Keratinocyte (primary cell): ENCODE results near the gene SND1. TPM values are rescaled to one million over a fixed set of nuclear protein-coding genes. Genes with fewer than 3 reads are reported as not detected.

ENCODE experiments used
- DNase-seq: peaks from one replicate; pipeline ENCODE4 v3.0.0-alpha.2; 2011; ENCODE audit warnings: low read depth, missing footprints, low spot score
- FAIRE-seq: peaks from 2 replicates; lab custom pipeline; 2011; peaks lifted over from hg19 to GRCh38; lab: Jason Lieb, UNC
- H2AFZ ChIP-seq: 2 replicates; pipeline ENCODE4 v1.6.0; 2012; ENCODE audit warnings: low read length, control low read depth, inconsistent platforms; ENCODE audit not compliant: control insufficient read depth
- H3K27ac ChIP-seq: 2 replicates; pipeline ENCODE4 v1.5.1; 2011; ENCODE audit warnings: low read length; ENCODE audit not compliant: control insufficient read depth, insufficient read depth
- H3K27me3 ChIP-seq: 3 replicates; pipeline ENCODE4 v1.6.0; 2011; ENCODE audit warnings: low read length; ENCODE audit not compliant: control insufficient read depth, insufficient read depth; ENCODE audit errors: extremely low read depth
- H3K36me3 ChIP-seq, 2 experiments: 2 replicates in 1 of 2; 3 replicates in 1 of 2; pipeline ENCODE4 v1.5.1; 2011; ENCODE audit warnings: low read length in 2 of 2, mild to moderate bottlenecking in 1 of 2; ENCODE audit not compliant: control insufficient read depth in 2 of 2, insufficient read depth in 2 of 2; ENCODE audit errors: extremely low read depth in 1 of 2
- H3K4me1 ChIP-seq: 3 replicates; pipeline ENCODE4 v1.5.1; 2011; ENCODE audit warnings: low read length; ENCODE audit not compliant: control insufficient read depth, insufficient read depth; ENCODE audit errors: extremely low read depth
- H3K4me2 ChIP-seq: 3 replicates; pipeline ENCODE4 v1.6.0; 2011; ENCODE audit warnings: low read depth, low read length; ENCODE audit not compliant: control insufficient read depth, insufficient read depth; ENCODE audit errors: extremely low read depth
- H3K4me3 ChIP-seq, 3 experiments: fragments of 200-600 bp in 1 of 3; sonication (generic) in 1 of 3; 2 replicates in 2 of 3; 3 replicates in 1 of 3; pipeline ENCODE4 v1.5.1; 2011 to 2016; ENCODE audit warnings: low read length in 3 of 3, mild to moderate bottlenecking in 3 of 3, control low read depth in 2 of 3, inconsistent platforms in 1 of 3, low read depth in 1 of 3, mixed read lengths in 1 of 3, mixed run types in 1 of 3, moderate library complexity in 1 of 3; ENCODE audit not compliant: control insufficient read depth in 2 of 3, insufficient read depth in 2 of 3; ENCODE audit errors: extremely low read depth in 1 of 3
- H3K79me2 ChIP-seq: 2 replicates; pipeline ENCODE4 v1.6.0; 2012; ENCODE audit warnings: low read length; ENCODE audit not compliant: control insufficient read depth, insufficient read depth
- H3K9ac ChIP-seq: 3 replicates; pipeline ENCODE4 v1.6.0; 2011; ENCODE audit warnings: low read length; ENCODE audit not compliant: control insufficient read depth, insufficient read depth; ENCODE audit errors: extremely low read depth
- H3K9me1 ChIP-seq: 3 replicates; pipeline ENCODE4 v1.6.0; 2011; ENCODE audit warnings: low read length; ENCODE audit not compliant: control insufficient read depth, insufficient read depth; ENCODE audit errors: extremely low read depth
- H3K9me3 ChIP-seq: 2 replicates; pipeline ENCODE4 v1.5.1; 2012; ENCODE audit warnings: low read depth, low read length; ENCODE audit not compliant: control insufficient read depth
- H4K20me1 ChIP-seq: 3 replicates; pipeline ENCODE4 v1.6.0; 2011; ENCODE audit warnings: low read length; ENCODE audit not compliant: control insufficient read depth, insufficient read depth; ENCODE audit errors: extremely low read depth
- EZH2 ChIP-seq: IDR thresholded peaks from one replicate; pipeline ENCODE4 v1.6.1; 2012; ENCODE audit warnings: inconsistent platforms, mild to moderate bottlenecking, low read length, moderate library complexity
- dilution Hi-C: fragments of 300-500 bp; cut with MboI; formaldehyde crosslinking; loops from one replicate; pipeline ENCODE4 v1.7.0; 2020; ENCODE audit warnings: low sequenced_read_pairs; ENCODE audit not compliant: extremely low pct_ligation_motif_present
- polyA plus RNA-seq, 5 experiments: library from polyadenylated mRNA; depleted of rRNA in 3 of 5; stranded (reverse) in 3 of 5; stranded (forward) in 1 of 5; unstranded in 1 of 5; fragments of >200 nt; gene quantifications; 1 replicate in 1 of 5; 2 replicates in 3 of 5; 3 replicates in 1 of 5; pipeline versions ENCODE4 v1.2.1 to v1.2.3, GENCODE V29; 2011 to 2012; ENCODE audit warnings: missing spikeins in 2 of 5, low read depth in 1 of 5, low replicate concordance in 1 of 5
- TF ChIP-seq, protein P1 (sequence below), 3 experiments: IDR thresholded peaks in 1 of 3; conservative IDR thresholded peaks in 1 of 3; optimal IDR thresholded peaks in 1 of 3; 2 replicates in 2 of 3; 3 replicates in 1 of 3; pipeline versions ENCODE3 to v1.5.1; 2011; ENCODE audit warnings: low read length in 3 of 3, mild to moderate bottlenecking in 3 of 3, moderate library complexity in 2 of 3, control low read depth in 1 of 3, inconsistent platforms in 1 of 3; ENCODE audit not compliant: insufficient read depth in 2 of 3; ENCODE audit errors: extremely low read depth in 1 of 3

SND1 gene
- polyA plus RNA-seq, 1 donor (not counting 4 experiments of a cell fraction or from before 2014, with no cell fraction given), result 140 TPM

DNA sequence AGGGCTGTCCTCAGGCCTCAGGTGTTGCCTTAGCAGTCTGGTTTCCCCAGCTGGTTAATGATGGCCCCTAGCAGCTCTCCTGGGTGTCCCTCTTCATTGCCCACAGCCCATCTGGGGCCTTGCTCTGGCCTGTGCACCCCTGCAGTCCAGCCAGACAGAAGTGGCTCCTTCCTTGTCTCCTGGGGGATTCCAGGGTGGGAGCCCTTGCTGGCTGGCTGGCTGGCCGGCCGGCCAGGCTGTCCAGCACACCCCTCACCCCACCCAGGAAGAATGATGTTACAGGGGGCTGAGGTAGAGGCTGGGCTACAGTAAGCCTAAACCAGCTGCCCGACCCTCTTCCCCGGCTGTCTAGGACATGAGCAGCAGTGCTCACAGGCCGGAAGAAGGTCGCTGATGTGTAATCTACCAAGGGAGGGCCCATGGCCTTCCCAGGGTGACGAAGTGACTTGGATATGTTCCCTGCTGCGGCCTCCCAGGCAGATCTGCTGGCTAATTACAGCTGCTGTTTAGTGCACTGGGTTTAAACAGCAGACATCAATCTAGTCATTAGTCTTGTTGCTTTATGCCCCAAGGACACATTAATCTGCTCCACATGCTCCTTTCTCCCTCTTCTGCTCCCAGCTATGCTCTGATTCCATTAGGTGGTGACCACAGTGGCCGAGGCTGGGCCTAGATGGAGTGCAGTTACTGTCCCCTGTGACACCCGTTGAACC lies 433.1 kb downstream of the SND1 start:
- Histone ChIP-seq H3K36me3 (peaks cover 40 to 44% of the 10 kb centered on the region in 2 experiments), H3K27ac (no peak overlapping the region), H4K20me1 (no peaks in the 10 kb centered on the region), H3K9me1 (no peaks in the 10 kb centered on the region), H3K27me3 (no peaks in the 10 kb centered on the region), H3K79me2 (no peaks in the 10 kb centered on the region), H3K4me2 (no peak overlapping the region), H2AFZ (no peak overlapping the region), H3K9ac (no peak overlapping the region), H3K4me1 (no peaks in the 10 kb centered on the region), H3K9me3 (no peaks in the 10 kb centered on the region), H3K4me3 (no peak overlapping the region)
- dilution Hi-C loops, result no loop called here
- TF ChIP-seq, protein P1, sequence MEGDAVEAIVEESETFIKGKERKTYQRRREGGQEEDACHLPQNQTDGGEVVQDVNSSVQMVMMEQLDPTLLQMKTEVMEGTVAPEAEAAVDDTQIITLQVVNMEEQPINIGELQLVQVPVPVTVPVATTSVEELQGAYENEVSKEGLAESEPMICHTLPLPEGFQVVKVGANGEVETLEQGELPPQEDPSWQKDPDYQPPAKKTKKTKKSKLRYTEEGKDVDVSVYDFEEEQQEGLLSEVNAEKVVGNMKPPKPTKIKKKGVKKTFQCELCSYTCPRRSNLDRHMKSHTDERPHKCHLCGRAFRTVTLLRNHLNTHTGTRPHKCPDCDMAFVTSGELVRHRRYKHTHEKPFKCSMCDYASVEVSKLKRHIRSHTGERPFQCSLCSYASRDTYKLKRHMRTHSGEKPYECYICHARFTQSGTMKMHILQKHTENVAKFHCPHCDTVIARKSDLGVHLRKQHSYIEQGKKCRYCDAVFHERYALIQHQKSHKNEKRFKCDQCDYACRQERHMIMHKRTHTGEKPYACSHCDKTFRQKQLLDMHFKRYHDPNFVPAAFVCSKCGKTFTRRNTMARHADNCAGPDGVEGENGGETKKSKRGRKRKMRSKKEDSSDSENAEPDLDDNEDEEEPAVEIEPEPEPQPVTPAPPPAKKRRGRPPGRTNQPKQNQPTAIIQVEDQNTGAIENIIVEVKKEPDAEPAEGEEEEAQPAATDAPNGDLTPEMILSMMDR (optimal IDR thresholded peaks at IDR 0.05 in 1 of 3, IDR thresholded peaks at IDR 0.05 in 1 of 3, conservative IDR thresholded peaks at IDR 0.05 in 1 of 3; ENCODE audit: extremely low read depth in 1 of 3, insufficient read depth in 2 of 3, low read length in 3 of 3), result no peak
- TF ChIP-seq EZH2, result no peak
- FAIRE-seq (no peak), DNase-seq (no peak)

DNA sequence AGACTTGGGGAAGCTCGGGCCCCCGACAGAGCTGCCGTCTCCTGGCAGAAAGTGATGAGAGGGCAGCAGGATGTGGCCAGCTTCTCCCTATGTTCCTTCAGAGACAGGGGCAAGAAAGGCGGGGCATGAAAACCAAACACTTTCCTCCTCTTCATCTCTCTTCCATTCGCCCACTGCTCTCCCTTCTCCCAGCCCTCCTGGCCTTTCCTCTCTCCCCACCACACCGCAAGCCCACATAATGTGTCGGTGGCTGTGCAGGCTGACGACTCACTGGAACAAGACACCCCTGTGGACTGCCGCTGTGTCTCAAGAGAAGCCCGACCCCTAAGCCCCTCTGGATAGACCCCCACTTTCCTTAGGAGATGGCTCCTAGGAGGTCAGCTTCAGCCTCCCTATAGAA lies 438.5 kb downstream of the SND1 start:
- peaks cover 42 to 44% of the 10 kb centered on the region in 2 experiments for H3K36me3 ChIP-seq

More for the DNA sequence above, 438.5 kb downstream of the SND1 start:
- Histone ChIP-seq H3K9me1 (no peaks in the 10 kb centered on the region), H3K4me1 (no peaks in the 10 kb centered on the region), H3K27ac (no peak overlapping the region), H3K79me2 (no peaks in the 10 kb centered on the region), H4K20me1 (no peaks in the 10 kb centered on the region), H3K9ac (no peak overlapping the region), H2AFZ (no peak overlapping the region), H3K27me3 (no peaks in the 10 kb centered on the region), H3K4me2 (no peak overlapping the region), H3K4me3 (no peak overlapping the region), H3K9me3 (no peaks in the 10 kb centered on the region)
- dilution Hi-C loops, result no loop called here
- no peak for TF ChIP-seq EZH2
- TF ChIP-seq, protein P1 (optimal IDR thresholded peaks at IDR 0.05 in 1 of 3, IDR thresholded peaks at IDR 0.05 in 1 of 3, conservative IDR thresholded peaks at IDR 0.05 in 1 of 3; ENCODE audit: extremely low read depth in 1 of 3, insufficient read depth in 2 of 3, low read length in 3 of 3), result no peak
- no peak for FAIRE-seq
- no peak for DNase-seq
